Right forelimb (tissue), 1 donor: Measurements from ENCODE around the gene ENAM.
"Not testable (repeated sequence)": the region's sequence is repeated elsewhere in the genome, so short reads cannot be mapped to it uniquely, and the experiment has no call there.

Experiments
- DNase-seq: peaks from one replicate; pipeline ENCODE4 v3.0.0-alpha.2; 2018

ENAM gene

DNA sequence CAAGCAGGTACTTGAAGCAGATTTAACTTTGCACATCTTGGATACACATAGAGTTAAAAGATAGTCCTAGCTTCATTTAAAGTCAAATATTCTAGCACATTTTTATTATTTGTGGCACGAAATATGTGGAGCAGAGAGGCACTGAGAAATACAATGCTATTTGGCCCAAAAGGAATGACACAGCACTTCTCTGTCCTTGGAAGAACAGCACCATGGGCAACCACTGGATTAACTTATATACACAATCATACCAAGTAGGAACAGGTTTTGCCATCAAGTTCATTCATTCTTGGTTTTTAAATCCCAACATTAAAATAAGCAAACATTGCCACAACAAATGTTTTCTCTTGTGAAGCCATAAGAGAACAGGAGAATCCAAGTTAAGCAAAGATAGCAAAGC lies 924 bp upstream of the ENAM start:
- no peak for DNase-seq

- no peak for DNase-seq
Observed at GRCh38 chr4:70629469-70630090, 1.0 kb downstream of the ENAM start.

DNA sequence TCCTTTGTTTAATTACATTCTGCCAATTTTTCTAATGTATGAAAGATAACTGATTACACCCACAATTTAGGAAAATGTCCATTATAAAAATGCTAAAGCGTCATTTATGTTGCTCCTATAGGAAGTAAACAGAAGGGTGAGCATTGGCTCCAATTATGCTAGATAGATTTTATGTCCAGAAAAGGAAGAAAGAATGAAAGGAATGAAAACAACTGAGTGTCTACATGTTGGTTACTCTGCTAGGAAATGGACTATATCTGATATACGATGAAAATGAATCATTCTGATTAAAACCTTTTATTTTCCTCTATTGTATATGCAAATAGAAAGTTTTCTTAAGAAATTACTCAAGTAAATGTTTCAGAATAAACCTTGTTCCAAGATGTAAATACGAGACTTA lies 1.6 kb downstream of the ENAM start:
- DNase-seq = no peak

DNA sequence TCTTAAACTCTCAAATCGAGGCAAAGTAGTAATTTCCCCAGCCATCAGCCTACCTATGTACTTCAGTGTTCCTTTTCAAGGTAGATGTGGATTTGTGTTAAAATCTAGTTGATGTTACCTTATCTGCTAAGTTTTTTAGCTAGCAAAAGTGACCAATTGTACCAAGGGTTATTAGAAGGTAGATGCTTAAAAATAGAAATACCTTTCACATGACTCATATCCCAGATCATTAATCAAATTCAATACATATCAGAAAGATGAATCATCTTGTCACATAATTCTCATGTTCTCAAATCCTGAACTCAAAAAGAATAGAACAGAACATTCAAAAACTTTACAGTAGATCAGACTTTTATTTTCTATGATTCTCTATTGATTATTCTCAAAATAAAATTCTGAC lies 3.5 kb downstream of the ENAM start:
- no peak for DNase-seq

DNA sequence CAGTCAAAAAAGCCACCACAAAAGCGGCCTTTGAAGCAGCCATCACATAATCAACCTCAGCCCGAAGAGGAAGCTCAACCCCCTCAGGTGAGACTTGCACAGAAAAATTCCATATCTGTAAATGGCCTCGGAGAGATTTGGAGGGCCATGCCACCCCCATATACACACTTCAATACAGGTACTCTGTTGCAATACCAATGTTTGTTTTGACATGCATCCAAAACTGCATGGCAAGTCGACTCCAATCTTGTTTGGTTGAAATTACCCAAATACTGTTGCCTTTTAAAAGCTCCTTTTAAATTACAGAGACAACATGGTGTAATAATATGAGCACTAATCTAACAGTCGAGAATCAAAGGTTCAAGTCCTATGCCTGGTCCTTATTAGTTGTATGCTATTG lies 5.9 kb downstream of the ENAM start:
- DNase-seq = no peak

GRCh38 chr4:70637239-70637913 lies 8.8 kb downstream of the ENAM start:
- DNase-seq = no peak

GRCh38 chr4:70640192-70640591 lies 11.6 kb downstream of the ENAM start:
- DNase-seq = no peak

DNA sequence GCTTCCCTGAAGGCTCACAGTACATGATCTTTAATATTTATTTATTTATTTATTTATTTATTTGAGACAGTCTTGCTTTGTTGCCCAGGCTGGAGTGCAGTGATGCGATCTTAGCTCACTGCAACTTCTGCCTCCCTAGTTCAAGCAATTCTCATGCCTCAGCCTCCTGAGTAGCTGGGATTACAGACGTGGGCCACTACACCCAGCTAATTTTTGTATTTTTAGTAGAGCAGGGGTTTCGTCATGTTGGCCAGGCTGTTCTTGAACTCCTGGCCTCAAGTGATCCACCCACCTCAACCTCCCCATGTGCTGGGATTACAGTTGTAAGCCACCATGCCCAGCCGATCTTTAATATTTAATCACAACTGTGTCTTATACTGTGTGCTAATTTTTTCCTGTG lies 22.2 kb downstream of the ENAM start:
- DNase-seq = not testable (repeated sequence)

DNA sequence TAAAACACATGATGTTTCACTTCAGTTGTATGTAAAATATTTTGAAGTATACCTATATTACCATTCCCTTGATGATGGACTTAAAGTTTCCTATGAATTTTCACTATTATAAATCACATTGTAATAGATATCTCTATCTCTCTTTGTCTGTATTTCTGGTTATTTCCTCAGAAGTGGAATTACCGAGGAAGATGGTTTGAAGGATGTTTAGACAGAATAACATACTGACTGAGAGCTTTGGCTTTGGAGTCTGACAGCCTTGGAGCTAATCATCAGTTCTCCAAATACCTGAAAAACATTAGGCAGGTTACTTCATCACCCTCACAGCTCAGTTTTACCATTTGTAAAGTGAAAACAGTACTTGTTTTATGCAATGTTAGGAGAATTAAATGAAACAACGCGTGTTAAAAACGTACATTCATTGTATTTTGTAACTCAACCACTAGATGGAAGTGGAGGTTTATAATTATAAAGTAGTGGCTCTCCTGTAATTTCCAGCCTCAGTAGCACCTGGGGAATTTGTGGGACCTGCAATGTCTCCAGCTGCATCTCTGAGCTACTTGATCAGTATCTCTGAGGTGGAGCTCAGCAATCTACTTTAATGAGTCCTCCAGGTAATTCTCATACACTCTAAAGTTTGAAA lies 23.4 kb downstream of the ENAM start:
- DNase-seq = no peak

- DNase-seq = no peak
Observed at GRCh38 chr4:70654605-70655011, 26.1 kb downstream of the ENAM start.

DNA sequence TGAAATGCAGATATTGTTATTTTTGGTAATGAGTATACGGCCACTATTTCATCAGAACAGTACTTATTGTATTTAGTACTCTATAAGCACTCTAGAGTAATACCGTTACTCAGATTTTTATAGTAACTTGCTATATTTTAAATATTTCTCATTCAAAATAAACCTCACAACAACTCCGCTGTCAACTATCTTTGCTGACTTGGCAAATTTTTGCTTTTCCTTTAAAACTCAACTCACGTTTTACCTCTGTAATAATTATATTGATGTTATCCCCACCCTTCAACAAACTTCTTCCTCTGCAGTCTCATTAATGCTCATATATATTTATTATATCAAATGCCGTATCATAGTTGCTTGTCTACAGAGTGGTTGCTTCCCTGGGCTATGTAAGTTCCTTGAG lies 28.8 kb downstream of the ENAM start:
- no peak for DNase-seq

GRCh38 chr4:70658418-70658817 lies 29.9 kb downstream of the ENAM start:
- no peak for DNase-seq

DNA sequence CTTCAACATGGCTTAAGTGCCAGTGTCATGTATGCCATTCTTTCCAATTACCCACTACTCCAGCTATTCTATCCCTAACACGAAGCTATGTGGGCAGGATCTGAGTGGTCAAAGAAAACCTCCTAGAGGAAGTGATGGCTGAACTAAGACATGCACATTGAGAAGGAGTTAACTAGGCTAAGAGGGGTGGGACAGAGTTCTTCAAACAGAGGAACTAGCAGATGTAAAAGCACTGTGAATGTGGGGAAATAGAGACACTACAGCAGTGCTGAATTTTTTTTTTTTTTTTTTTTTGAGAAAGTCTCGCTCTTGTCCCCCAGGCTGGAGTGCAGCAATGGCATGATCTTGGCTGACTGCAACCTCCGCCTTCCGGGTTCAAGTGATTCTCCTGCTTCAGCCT lies 31.6 kb downstream of the ENAM start:
- no peak for DNase-seq

- DNase-seq = not testable (repeated sequence)
Observed at GRCh38 chr4:70661309-70661922, 32.9 kb downstream of the ENAM start.

- no peak for DNase-seq
Observed at GRCh38 chr4:70666369-70666768, 37.8 kb downstream of the ENAM start, which contains the start of gene JCHAIN. TSS of gene JCHAIN (minus strand) at chr4:70666508. CDS start at chr4:70666490, 18 bp downstream.

- DNase-seq = no peak
Observed at GRCh38 chr4:70667740-70668535, 39.4 kb downstream of the ENAM start.

DNA sequence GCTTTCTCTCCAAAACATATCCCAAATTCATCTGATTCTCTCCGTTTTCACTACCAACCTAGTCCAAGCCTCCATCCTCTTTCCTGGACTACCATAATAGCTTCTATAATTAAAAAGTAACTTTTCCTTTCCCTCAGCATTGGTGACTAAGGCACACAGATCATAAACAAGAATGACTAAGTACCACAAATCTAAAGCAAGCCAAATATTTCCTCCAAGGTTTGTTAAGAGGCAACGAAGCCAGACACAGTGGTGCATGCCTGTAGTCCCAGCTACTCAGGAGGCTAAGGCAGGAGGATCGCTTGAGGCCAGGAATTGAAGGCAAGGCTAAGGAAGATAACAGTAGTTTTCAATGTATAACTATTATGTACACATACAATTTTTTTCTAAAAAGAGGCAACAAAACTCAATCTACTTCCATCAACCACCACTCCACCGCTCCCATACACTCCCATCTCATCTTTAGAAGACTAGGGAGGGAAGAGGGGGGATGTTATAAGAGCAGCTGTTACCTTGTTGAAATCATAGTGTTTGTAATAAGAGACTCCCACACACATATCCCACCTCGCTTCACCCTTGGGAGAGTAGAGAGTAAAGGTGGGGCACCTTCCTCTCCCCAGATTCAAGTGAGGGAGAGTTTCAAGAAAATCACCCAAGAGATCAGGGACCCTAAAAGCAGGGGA lies 41.9 kb downstream of the ENAM start:
- DNase-seq = no peak

- DNase-seq = no peak
Observed at GRCh38 chr4:70671091-70671490, 42.5 kb downstream of the ENAM start.

DNA sequence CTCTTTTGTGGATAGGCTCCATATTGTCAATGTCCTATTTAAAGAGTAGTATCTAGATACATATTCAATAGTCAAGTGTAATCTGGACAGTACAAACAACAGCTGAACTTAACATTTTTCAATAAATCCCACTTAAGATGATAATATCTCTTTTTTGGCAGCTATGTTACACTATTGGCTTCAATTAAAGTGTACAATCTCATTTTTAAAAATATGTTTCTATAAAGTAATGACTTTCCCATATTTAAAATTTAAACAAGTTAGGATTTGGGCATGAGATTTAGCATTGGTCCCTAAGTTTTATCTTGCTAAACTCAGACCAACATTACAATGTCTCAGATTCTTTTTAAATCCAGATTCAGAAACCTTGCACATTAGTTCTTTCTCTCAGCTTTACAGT lies 45.6 kb downstream of the ENAM start:
- no peak for DNase-seq

GRCh38 chr4:70674731-70675130 lies 46.2 kb downstream of the ENAM start:
- DNase-seq = no peak

DNA sequence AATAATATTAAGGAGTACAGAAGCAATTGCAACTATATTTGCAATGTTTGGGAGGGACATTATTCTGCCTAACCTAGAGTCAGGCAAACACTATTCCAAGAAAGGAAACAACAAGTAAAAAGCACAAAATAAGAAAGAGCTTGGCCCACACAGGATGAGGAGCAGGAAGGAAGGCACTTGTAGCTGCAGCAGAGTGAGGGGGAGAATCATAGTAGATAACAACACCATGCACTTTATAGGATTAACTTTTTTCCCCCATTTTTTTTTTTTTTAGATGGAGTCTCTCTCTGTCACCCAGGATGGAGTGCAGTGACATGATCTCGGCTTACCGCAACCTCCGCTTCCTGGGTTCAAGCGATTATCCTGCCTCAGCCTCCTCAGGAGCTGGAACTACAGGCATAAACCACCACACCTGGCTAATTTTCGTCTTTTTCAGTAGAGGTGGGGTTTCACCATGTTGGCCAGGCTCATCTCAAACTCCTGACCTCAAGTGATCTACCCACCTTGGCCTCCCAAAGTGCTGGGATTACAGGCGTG lies 48.1 kb downstream of the ENAM start:
- DNase-seq = no peak

DNA sequence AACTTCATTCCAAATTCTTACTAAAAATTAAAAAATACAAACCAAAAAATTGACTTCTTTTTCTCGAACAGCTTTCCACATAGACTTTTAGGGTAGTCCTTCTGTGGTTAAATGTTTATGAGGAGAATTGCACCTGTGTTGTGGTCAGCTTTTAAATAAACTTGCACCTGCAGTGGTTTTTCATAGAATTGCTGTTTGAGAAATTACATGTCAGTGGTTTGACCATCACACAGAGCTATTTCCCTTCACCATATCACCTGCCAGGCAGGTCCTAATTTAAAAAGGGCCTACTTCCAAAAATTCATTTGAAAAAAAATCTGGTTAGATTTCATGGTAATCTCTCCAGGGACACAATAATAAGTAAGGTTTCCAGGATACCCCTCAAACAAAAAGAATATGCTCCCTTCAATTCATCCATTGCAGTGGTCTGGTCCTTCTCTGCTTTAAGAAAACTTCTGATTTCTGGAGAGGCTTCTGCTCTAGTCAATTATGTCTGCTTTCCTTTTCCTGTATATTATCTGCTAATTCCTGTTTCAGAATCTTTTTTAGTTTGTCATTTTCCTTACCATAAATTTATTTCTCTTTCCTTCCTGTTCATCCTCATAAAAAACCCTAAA lies 49.9 kb downstream of the ENAM start:
- no peak for DNase-seq
